GM19467 (cell line): ENCODE data around the gene OR8G1.
"Not testable (repeated sequence)": the region's sequence is repeated elsewhere in the genome, so short reads cannot be mapped to it uniquely, and the experiment has no call there.

Experiments used
- ATAC-seq: cut with Tn5 transposase; IDR thresholded peaks from one replicate; pipeline ENCODE4 v1.9.1; 2021; ENCODE audit warnings: mild to moderate bottlenecking, moderate library complexity; ENCODE audit not compliant: unreplicated experiment

OR8G1 gene, protein sequence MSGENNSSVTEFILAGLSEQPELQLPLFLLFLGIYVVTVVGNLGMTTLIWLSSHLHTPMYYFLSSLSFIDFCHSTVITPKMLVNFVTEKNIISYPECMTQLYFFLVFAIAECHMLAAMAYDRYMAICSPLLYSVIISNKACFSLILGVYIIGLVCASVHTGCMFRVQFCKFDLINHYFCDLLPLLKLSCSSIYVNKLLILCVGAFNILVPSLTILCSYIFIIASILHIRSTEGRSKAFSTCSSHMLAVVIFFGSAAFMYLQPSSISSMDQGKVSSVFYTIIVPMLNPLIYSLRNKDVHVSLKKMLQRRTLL

DNA sequence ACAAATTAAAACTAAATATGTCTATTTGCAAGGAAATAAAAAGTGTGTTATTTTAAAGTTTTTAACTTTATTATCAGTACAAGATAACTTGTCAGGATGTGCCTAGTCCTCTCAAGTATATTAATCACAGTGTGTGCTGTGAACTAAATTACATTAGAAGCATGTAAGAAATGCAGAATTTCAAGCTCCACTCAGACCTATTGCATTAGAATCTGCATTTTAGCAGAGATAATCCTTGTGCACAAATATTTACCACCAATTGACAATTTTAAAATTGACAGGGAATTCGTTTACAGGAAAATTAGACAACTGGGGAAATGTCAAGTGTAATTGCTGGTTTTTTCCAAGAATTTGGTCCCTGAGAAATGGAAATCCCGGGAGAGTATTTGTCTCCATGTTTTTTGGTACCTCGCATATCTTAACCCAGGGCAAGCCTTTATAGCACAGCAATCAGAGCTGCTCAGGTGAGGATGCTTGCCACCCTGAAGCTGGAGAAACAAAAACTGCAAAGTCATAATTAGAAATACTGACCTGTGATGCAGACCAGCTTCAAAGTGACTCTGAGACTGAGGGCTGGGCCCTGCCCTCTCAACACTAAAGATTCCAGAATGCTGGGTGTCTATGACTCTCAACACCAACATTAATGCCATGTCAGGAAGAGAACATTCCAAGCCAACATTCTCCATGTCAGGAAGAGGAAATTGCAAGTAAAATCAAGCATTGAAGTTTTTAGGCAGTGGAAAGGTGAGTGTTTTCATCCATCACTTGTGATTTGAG lies at the start of gene OR8G1:
Gene OR8G1 (plus strand): TSS at position 475 of the 777 bp plus-strand sequence. CDS start 8,581 bp downstream, outside the sequence.
- no peak for ATAC-seq

DNA sequence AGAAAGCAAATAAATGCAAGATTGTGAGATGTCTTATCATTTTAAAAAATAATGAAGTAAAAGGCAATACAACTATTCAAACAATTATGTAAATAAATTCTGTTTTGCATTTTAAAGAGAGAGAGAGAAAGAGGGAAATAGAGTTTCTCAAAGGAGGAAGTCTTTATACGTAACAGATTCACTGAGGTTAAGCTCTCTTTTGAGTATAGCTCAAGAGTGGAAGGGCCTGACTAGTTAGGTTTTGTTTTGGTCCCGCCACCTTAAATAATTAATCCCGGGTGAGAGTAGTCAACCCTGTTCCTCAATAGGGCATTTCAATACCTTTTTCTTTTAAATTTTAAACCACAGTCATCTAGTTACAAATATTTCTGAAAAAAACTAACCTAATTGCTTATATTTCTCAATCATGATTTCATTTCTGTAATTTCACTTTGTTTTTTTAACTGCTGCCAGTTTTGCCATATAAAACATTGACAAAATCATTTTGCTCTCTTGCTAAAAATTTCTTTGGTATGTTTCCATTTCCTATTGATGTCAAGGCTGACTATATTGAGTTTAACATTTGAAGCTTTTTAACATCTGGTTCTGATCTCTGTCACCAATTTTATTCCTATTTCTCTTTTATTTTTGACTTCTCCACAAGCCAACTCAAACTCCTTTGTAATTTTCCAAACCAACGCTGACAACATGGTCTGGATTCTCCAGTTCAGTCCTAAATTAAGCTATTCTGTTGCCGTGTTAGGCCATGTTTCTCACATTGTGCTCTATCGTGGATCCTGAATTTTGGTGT lies 47.5 kb upstream of the OR8G1 start:
- peak; percentile 71 for ATAC-seq

DNA sequence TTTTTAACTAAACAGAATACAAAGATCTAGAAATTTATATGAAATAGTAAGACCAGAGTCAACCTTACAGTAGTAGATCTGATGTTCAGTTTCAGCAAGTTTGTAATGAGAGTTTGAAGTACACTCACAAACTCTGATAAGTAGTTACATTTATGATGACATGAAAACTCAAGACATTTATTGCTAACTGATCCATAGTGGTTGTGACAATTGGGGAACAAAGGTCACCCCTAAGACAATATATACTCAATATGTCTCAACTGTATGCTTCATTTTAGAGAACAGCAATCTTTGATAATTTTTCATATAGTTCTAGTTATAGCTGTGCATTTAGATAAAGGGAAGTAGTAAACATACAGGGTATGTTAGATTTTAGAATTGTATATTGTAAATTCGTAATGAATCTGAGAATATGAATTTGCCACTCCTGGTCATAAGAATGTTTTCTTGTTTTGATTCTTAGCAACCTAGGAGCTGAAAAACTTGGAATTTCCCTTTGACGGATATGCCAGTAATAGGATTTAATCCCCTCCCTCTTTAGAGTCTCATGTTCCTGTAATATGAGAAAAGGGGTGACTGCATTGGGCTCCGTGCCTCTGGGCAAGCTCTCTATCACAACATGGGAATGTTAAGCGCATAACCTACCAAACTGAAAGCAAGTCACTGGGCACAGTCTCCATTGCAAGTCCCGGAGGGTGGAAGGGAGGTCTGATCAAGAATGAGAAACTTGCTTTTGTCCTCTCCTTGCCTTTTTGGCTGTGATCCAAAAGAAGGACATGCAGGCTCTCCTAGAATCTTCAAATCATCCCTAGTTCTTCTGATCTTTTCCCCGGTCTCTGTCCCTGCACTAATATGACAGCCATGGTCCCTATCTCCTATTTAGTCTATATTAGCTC lies 46.4 kb upstream of the OR8G1 start:
- no peak for ATAC-seq

DNA sequence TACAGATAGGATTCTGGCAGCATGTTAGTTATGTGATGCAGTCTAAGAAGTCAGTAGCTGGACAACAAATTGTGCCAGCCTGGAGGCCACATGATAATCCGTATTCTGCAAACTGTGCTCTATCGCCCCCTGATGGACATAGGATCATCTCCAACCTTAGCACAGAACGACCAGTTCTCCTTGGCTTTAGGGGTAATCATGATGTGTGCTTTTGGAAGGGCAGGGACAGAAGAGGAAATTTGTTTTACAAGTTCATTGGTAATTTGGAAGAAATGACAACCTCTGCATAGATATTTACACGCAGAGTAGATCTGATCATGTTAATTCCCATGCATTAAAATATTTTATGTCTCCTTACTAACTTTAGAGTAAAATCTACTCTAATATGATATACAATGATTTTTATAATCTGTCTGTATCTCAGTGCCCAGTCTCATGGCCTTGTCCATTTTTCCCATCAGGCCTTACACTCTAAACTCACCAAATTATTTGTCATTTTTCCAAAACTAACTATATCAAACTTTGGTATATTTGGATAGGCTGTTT lies 45.6 kb upstream of the OR8G1 start:
- peak; percentile 69 for ATAC-seq

DNA sequence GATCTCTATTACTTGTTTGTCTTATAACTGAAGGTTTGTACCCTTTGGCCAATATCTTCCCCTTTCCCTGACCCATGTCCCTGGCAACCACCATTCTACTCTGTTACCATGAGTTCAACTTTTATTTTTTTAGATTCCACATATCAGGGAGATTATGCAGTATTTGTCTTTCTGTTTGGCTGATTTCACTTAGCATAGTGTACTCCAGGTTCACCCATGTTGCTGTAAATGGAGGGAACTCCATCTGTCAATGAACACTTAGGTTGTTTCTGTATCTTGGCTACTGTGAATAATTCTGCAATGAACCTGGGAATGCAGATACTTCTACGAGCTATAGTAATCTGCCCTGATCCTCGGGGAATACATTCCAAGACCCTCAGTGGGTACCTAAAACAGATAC lies 42.9 kb upstream of the OR8G1 start:
- ATAC-seq, result no peak

DNA sequence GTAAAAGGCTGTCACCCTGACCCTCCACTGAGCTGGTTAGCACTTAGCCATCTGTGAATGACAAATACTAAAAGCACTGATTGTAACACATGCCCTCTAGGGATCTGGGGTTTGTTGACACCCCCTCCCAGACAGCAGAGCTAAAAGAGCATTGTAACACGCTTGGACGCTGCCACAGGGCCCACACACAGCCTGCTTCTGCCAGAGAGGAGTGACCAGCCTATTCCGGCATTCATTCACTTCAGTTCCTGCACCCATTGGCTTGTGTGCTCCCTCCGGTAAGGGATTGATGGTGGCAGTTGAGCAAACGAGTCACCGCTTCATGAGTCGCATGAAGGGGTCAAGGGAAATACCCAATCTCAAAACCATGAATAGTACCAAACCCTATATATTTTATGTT lies 42.0 kb upstream of the OR8G1 start:
- no peak for ATAC-seq

DNA sequence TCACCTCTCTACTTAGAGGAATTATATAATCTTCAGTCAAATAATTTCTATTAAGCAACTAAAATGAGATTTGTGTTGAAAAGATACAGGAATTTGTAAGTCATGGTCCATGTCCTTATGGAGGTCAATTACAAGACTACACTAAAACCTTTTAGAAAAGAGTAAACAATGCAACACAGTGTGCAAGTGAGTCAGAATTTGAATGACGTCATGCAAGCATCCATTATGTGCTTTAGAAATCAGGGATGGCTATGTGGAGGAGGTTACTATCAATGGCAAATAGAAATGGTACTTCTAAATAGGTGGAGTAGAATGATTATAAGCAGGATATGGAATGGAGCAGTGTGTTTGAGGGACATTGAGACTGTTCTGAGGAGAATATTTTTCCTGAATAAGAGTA lies 41.2 kb upstream of the OR8G1 start:
- ATAC-seq, result no peak

DNA sequence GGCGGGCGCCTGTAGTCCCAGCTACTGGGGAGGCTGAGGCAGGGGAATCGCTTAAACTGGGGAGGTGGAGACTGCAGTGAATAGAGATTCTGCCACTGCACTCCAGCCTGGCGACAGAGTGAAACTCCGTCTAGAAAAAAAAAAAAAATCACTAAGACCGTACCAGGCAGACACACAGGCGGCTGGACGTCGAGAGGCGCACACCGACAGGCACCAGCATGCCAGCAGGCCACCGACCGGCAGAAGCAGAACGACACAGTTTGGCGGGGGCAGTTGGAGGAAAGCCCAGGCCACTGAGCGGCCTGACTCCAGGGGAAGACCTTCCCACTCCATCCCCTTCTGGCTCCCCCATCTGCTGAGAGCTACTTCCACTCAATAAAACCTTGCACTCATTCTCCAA lies 40.2 kb upstream of the OR8G1 start:
- no peak for ATAC-seq

DNA sequence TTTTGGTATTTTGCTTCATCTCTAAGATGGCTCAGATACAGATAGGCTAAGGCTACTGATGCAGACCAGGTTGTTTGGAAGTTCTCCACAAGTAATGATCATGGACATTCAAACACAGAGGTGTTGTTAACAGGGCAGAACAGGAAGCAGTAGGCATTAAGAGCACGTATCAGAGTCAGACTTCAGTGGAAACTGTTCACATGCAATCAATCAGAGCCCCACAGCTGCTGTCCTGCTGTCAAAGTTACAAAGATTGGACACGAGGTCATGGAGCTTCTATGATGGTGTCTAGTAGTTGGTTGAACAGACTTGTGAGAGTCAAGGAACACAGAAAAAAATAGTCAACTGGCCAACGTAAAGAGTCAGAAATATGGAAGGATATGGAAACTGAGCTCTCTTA lies 37.9 kb upstream of the OR8G1 start:
- ATAC-seq, result no peak

DNA sequence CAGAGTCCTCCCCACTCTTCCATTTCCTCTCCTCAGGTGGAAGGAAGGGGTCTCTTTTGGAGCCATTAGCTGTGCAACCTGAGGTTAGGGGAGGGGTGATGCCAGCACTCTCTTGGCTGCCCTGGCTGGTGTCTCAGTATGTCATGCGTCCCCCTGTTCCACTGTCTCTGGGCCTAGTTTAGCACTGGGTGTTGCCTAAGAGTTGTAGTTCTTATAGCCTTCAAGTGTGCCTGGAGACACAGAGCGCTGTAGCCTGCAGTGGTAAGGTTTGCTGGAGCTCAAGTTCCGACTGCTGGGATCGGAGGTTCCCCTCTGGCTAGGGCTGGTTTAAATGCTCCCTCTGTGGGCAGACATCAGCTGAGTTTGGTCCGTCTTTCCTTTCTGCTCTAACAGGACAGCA lies 36.9 kb upstream of the OR8G1 start:
- ATAC-seq, result no peak

DNA sequence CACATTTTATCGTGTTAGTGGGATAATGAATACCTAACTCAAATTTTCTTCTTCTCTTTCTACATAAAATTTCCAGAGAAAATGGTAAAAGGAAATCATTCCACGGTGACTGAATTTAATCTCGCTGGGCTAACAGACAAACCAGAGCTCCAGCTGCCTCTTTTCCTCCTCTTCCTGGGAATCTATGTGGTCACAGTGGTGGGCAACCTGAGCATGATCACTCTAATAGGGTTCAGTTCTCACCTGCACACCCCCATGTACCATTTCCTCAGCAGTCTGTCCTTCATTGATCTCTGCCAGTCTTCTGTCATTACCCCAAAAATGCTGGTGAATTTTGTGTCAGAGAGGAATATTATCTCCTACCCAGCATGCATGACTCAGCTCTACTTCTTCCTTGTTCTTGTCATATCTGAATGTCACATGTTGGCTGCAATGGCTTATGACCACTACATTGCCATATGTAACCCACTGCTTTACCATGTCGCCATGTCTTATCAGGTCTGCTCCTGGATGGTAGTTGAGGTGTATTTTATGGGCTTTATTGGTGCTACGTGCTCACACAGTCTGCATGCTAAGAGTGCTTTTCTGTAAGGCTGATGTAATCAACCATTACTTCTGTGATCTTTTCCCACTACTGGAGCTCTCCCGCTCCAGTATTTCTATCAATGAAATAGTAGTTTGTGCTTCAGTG lies 33.6 kb upstream of the OR8G1 start:
- ATAC-seq, result no peak

DNA sequence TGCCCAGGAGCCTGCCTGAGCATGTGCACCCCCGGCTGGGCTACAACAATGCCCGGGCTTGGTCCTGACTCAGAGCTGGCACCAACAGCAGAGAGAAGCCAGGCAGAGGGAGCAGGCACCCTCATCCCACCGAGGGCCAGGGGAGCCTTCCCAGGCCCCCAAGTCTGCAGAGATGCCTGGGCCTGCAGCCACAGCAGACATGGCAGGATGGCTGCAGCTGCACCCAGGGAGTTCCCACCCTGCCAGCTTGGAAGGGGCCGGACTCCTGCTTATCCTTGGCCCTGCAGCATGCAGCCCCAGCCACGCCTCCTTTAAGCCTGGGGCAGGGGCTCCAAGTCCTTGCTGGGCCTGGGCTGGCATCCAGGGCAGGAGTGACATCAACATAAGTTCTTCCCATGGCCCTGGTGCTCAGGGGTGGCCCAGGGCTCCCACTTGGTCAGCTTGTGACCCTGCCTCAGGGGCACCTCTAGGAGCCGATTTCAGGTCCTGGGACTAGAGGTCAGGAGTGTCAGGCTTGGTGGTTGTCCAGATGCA lies 31.0 kb upstream of the OR8G1 start:
- no peak for ATAC-seq

DNA sequence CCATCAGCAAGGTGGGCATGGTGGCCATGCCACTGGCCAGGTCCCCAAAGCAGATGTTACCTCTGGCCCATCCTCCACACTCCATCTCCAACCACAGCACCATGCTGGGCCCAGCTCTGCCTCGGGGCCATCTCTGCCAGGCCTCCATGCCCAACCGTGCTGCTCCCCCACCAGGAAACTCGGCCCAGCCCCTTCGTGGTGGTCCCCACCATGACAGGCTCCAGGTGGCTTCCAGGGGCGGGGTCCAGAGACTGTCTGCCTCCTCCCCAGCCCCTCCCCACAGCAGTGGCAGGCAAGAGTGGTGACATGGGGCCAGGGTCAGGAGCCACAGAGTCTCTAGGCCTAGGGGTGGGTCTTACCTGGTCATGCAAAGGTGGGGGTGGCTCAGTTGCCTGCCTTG lies 30.5 kb upstream of the OR8G1 start:
- no peak for ATAC-seq

DNA sequence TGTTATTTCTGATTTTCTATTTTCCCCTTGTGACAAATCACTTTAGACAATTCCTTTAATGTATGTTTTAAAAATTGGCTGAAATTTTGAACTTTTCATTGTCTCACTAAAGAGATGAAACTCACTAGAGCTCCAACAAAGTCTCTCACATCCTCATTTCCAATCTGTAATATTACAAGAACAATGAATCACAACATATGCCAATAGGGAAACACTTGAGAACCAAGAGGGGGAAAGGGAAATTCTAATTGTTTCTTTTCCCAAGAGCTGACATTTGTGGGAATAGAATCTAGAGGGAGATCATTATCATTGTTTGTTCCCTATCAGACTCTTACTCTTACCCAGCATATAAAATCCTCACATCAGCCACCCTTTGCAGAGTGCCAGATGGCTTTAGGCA lies 29.6 kb upstream of the OR8G1 start:
- no peak for ATAC-seq

DNA sequence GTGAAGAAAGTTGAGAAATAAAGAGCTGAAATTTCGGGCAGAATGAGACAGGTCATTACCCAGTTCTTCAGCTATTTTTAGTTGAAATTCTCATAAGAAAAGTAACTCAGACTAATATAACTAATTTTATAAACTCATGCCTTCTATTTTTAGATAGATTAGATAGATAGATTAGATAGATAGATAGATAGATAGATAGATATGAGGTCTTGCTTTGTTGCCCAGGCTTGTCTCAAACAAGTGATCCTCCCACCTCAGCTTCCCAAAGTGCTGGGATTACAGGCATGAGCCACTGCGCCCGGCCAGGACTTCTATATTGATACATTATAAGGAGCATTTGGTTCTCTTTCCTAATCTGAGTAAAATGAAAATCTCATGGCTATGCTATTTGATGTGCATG lies 26.9 kb upstream of the OR8G1 start:
- no peak for ATAC-seq

DNA sequence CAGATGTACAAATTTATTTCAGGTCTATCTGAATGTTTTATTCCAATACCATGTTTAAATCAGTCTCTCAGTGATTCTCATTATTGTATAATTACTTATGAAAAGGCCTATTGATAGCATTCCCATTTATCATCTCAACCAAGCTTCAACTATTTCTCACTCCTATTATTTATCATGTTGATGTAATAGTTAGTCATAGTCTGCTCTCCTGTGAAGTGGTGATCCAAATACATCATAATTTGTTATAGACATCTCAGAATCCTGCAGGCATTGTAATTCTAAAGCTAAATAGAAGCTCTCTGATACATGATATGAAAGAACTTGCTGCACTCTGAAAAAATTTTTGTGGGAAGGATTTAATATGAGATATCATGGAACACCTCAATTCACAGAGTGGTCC lies 21.8 kb upstream of the OR8G1 start:
- no peak for ATAC-seq

DNA sequence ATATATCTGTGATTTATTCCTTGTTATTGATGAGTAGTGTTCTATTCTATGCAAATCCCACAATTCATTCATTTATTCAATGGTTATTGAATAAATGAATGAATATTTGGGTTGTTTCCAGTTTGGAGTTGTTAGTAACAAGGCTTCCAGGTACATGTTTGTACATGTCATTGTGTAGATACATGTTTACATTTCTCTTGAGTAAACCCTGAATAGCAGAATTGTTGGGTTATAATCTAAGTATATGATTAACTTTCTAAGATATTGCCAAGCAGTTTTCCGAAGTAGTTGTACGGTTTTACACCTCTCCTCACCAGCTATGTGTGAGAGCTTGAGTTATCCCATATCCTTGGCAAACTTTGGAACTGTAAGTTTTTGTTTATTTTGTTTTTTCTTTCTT lies 18.5 kb upstream of the OR8G1 start:
- no peak for ATAC-seq

DNA sequence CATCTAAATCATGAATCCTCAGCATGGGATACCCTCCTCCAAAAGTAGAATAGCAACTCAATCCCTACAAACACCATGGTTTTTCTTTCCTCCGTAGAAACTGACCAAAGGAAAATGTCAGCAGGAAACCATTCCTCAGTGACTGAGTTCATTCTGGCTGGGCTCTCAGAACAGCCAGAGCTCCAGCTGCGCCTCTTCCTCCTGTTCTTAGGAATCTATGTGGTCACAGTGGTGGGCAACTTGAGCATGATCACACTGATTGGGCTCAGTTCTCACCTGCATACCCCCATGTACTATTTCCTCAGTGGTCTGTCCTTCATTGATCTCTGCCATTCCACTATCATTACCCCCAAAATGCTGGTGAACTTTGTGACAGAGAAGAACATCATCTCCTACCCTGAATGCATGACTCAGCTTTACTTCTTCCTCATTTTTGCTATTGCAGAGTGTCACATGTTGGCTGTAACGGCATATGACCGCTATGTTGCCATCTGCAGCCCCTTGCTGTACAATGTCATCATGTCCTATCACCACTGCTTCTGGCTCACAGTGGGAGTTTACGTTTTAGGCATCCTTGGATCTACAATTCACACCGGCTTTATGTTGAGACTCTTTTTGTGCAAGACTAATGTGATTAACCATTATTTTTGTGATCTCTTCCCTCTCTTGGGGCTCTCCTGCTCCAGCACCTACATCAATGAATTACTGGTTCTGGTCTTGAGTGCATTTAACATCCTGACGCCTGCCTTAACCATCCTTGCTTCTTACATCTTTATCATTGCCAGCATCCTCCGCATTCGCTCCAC lies 16.1 kb upstream of the OR8G1 start:
- ATAC-seq, result not testable (repeated sequence)

DNA sequence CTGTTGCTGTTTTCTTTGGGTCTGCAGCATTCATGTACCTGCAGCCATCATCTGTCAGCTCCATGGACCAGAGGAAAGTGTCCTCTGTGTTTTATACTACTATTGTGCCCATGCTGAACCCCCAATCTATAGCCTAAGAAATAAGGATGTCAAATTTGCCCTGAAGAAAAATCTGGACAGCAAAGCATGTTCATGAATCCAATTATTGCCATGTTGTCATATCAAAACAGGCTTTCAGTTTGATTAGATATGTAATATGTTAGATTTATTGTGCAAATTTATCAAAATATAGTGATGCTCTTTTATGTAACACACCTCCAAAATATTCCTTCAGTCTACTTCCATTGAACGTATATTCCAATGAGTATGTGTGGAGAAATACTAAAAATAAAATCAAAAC lies 15.4 kb upstream of the OR8G1 start:
- no peak for ATAC-seq
